Fibroblast of mammary gland (primary cell): Measurements from ENCODE around the gene KCTD11.

Source experiments
- DNase-seq: peaks from one replicate; pipeline ENCODE4 v3.0.0-alpha.2; 2010; ENCODE audit warnings: low read depth
- H3K4me3 ChIP-seq: 2 replicates; pipeline ENCODE4 v1.5.1; 2011; ENCODE audit warnings: low read depth, mild to moderate bottlenecking, low read length, moderate library complexity; ENCODE audit not compliant: control insufficient read depth
- TF ChIP-seq, protein P1 (sequence below): conservative IDR thresholded peaks from 2 replicates; pipeline ENCODE4 v1.5.1; 2011; ENCODE audit warnings: low read depth, low read length, inconsistent platforms; ENCODE audit not compliant: control insufficient read depth, insufficient read depth

KCTD11 gene

DNA sequence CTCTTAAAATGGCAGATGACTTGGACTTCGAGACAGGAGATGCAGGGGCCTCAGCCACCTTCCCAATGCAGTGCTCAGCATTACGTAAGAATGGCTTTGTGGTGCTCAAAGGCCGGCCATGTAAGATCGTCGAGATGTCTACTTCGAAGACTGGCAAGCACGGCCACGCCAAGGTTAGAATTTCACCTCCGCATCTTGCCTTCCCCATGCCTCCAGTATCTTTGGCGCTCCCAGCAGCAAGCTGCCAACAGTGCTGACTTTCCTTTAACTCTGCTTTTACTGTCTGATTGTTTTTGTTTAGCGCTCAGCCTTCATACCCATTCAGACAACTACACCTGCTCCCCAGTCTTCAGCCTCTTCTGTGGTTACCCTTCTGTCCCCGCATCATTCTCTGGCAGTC is 42.3 kb upstream of the KCTD11 start:
- peak overlapping the region; percentile 100 for H3K4me3 ChIP-seq
- TF ChIP-seq, protein P1, sequence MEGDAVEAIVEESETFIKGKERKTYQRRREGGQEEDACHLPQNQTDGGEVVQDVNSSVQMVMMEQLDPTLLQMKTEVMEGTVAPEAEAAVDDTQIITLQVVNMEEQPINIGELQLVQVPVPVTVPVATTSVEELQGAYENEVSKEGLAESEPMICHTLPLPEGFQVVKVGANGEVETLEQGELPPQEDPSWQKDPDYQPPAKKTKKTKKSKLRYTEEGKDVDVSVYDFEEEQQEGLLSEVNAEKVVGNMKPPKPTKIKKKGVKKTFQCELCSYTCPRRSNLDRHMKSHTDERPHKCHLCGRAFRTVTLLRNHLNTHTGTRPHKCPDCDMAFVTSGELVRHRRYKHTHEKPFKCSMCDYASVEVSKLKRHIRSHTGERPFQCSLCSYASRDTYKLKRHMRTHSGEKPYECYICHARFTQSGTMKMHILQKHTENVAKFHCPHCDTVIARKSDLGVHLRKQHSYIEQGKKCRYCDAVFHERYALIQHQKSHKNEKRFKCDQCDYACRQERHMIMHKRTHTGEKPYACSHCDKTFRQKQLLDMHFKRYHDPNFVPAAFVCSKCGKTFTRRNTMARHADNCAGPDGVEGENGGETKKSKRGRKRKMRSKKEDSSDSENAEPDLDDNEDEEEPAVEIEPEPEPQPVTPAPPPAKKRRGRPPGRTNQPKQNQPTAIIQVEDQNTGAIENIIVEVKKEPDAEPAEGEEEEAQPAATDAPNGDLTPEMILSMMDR: no peak
- no peak for DNase-seq

DNA sequence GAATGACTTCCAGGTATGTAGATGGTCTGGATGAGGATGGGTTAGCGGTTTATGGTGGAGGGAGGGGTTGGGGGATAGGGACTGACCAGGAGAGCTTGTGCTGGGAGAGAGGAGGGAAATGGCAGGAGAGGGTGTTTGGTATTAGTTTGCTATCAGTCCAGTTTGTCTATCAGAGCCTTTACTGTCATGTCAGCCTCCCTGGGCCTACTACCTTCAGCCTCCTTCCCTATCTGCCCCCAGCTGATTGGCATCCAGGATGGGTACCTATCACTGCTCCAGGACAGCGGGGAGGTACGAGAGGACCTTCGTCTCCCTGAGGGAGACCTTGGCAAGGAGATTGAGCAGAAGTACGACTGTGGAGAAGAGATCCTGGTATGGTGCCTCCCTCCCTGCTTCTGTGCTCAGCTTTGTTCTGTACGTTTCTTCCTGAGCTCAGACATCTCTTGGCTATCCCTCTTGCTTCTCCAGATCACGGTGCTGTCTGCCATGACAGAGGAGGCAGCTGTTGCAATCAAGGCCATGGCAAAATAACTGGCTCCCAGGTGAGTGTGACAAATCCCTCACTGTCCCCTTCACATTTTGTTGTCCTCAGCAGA is 40.8 kb upstream of the KCTD11 start:
- no peak for DNase-seq
- TF ChIP-seq, protein P1: no peak
- no peak overlapping the region for H3K4me3 ChIP-seq

DNA sequence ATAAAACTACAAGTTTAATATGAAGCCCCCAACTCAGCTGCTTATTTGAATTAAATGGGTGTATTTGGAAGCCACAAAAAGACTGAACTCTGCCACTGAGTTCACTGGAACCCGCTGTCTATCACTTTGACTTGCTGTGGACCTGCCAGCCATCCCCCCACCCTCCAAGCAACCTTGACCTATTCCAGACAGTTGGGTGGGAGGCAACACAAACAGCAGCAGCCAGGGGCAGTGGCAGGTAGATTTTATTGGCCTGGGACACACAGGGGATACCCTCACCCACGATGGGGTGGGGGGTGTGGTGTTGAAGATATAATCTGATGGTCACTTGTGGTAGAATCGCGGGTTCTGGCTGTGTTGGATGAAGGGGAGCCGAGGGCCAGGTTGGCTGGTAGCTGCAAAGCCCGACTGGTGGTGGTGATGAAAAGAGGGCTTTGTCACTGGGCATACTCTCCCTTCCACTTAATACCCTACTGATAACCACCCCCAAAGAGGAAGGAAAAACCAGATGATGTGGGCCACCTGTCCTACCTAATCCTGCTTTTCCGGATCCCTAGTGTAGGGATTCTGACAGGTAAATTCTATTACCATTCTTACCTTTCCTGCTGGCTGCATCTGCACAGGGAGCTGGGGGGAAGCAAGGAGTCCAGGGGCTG is 39.4 kb upstream of the KCTD11 start:
- TF ChIP-seq, protein P1: no peak

DNA sequence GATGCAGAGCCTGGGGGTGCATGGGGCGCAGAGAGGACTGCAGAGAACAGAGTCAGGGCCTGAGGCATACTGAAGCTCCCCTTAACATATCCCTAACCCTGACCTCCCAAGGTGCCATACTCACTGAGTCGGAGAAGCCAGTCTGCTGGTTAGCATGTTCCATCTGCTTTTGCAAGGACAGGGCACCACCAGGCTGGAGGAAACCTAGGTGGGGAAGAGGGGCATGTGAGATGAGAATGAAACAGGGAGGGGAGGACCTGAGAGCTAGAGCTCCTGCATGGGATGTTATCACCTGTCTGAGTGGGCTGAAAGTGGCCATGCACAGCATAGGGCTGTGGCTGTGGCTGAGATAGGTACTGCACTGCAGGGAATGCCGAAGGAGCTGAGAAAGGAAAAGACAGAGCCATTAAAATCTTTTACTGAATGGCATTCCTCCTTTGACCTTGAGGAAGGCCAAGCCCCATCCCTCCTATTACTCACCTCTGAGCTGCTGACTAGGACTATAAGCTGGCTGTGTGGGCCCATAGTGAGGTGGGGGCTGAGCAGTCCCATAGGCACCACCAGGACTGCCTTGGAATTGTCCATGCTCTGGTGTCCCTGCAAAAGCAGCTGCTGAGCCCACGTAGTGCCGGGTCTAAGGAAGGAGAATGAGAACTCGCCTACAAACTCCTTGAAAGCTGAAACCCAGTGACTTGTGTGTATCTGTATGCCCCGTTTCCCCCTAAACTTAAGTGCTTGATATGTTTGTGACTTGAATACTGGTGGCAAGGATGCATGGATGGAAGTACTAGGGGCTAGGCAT is 38.7 kb upstream of the KCTD11 start:
- peak; percentile 21 for DNase-seq
- H3K4me3 ChIP-seq: no peak overlapping the region

More for the DNA sequence above, 39.4 kb upstream of the KCTD11 start:
- no peak overlapping the region for H3K4me3 ChIP-seq
- DNase-seq: no peak

DNA sequence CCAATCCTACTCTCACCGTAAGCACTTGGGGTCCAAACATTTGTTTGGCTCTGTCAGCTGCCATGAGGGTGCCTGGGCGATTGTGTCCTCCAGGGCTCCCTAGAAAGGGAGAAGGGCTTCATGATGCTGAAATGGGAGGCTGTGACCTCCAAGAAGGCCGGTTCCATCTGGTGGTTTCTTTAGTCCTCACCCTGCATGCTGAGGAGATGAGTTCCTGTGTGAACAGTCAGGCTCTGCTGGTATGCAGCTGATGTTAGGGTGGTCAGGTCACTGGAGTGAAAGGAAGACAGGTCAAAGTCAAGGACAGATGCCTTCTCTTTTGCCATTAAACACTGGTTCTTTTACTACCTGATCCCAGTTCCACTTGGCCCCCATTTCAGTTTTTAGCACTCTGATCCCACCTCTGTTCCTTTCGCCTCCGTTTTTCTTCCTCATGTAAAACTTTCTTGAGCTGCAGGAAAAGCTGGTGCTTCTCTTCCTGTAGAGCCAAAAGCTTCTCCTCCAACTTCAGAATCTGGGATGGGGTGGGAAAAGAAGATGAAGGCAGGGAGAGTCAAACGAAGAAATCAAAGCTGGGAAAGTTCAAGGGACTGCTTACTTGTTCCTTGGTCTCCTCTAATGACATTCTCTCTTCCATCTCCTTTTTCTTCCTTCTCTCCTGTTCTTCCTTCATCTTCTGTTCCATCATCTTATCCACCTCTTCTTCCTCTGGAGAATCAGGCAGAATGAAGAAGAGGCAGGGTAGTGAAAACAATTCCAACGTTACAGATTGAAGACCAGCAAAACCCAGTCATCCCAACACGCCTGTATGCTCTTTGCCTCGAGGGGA is 37.9 kb upstream of the KCTD11 start:
- H3K4me3 ChIP-seq: peak overlapping the region; percentile 70
- peak; percentile 42 for DNase-seq
- TF ChIP-seq, protein P1: no peak

More for the DNA sequence above, 38.7 kb upstream of the KCTD11 start:
- TF ChIP-seq, protein P1: peak; percentile 7
